Measurements from ENCODE around the gene SLC12A4. TPM values are rescaled to one million over a fixed set of nuclear protein-coding genes. Genes with fewer than 3 reads are reported as not detected.
A peak's percentile ranks its signal among the peaks of the same experiment; 100 is the strongest.

The SLC12A4 gene
- total and polyA plus RNA-seq, 10 donors: 4.6 to 68.5 (median 29.4) TPM

DNA sequence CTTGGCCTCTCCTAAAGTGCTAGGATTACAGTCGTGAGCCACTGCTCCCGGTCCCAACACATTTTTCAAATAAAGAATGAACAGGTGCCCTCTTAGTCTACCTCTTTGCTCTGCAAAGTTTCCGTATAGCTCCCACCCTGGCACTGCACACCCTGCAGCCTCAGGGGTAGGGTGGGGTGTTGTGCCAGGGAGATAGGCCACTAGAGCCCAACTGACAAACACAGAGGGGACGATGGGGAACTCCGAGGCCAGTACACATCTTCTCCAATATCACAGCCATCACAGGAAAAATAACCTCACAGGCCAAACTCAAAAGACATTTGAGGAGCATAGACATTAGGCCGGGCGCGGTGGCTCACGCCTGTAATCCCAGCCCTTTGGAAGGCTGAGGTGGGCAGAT lies 2.7 kb upstream of the SLC12A4 start:
- H3K9me3 ChIP-seq: no peaks in the 10 kb centered on the region
- DNase-seq: no peak
- intact Hi-C loops (cut with DNase I; ENCODE audit: low total_unique reads): no loop called here
- no peaks in the 10 kb centered on the region for H3K27me3 ChIP-seq (replicated peaks in 1 of 7)
- H3K36me3 ChIP-seq: no peaks in the 10 kb centered on the region
- peaks cover 16 to 31% (median 26%) of the 10 kb centered on the region in 6 donors for H3K4me1 ChIP-seq
- TF ChIP-seq POLR2A (IDR thresholded peaks at IDR 0.05) (no peak), POLR2AphosphoS5 (IDR thresholded peaks at IDR 0.05) (no peak)
- TF ChIP-seq, protein P1, sequence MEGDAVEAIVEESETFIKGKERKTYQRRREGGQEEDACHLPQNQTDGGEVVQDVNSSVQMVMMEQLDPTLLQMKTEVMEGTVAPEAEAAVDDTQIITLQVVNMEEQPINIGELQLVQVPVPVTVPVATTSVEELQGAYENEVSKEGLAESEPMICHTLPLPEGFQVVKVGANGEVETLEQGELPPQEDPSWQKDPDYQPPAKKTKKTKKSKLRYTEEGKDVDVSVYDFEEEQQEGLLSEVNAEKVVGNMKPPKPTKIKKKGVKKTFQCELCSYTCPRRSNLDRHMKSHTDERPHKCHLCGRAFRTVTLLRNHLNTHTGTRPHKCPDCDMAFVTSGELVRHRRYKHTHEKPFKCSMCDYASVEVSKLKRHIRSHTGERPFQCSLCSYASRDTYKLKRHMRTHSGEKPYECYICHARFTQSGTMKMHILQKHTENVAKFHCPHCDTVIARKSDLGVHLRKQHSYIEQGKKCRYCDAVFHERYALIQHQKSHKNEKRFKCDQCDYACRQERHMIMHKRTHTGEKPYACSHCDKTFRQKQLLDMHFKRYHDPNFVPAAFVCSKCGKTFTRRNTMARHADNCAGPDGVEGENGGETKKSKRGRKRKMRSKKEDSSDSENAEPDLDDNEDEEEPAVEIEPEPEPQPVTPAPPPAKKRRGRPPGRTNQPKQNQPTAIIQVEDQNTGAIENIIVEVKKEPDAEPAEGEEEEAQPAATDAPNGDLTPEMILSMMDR (IDR thresholded peaks at IDR 0.05 in 8 of 11, conservative IDR thresholded peaks at IDR 0.05 in 3 of 11): no peak
- WGBS, 5 donors: 93 to 96% (median 96%) methylated on average over 9 of the region's 9 CpGs
- no peak overlapping the region for H3K27ac ChIP-seq
- no peak overlapping the region for H3K4me3 ChIP-seq

DNA sequence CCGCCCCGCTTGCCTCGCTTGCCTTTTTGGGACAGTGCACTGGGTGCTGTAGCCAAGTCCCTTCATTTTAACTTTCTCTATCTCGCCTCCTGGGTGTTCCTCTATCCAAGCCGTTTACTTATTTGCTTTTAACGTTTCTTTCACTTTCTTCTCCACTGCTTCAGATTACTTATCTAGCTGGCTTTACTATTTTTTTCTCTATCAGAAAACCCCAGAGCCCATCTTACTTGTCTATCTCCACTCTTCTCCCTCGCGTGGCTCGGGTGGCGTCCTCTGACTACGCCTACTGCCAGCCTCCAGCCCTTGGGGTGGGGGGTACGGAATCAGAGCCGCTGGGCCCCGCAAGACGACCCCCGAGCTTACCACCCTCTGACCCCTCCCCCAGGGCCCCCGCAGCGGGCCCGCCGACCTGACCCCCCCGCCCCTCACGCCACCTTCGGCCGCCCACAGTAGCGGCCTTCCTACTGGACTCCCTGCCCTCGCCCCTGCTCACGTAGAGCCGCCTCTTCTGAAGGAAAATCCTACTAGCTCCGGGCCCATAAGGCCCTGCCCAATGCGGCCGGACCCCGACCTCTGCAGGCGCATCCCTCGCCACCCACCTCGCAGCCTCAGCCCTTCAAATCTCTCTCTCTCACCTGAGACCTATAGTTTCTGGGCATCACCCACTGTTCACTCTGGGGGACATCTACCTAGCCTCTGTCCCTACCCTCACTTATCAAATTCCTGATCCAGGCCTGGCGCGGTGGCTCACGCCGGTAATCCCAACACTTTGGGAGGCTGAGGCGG lies 1.0 kb upstream of the SLC12A4 start:
- peak overlapping the region; percentile 84 to 92 (median 88) for H3K27ac ChIP-seq
- no peaks in the 10 kb centered on the region for H3K36me3 ChIP-seq
- intact Hi-C loops (cut with DNase I; ENCODE audit: low total_unique reads): no loop called here
- no peaks in the 10 kb centered on the region for H3K9me3 ChIP-seq
- peak overlapping the region; percentile 66 to 96 (median 84) for H3K4me3 ChIP-seq
- TF ChIP-seq, protein P1 (IDR thresholded peaks at IDR 0.05 in 8 of 11, conservative IDR thresholded peaks at IDR 0.05 in 3 of 11): no peak
- TF ChIP-seq POLR2AphosphoS5 (IDR thresholded peaks at IDR 0.05): no peak
- no peak for TF ChIP-seq POLR2A (IDR thresholded peaks at IDR 0.05)
- H3K4me1 ChIP-seq: peaks cover 23 to 48% (median 36%) of the 10 kb centered on the region in 6 donors
- 49 to 52% (median 51%) methylated on average over 40 of the region's 40 CpGs for WGBS, 5 donors
- peak; percentile 74 for DNase-seq
- no peaks in the 10 kb centered on the region for H3K27me3 ChIP-seq (replicated peaks in 1 of 7)

DNA sequence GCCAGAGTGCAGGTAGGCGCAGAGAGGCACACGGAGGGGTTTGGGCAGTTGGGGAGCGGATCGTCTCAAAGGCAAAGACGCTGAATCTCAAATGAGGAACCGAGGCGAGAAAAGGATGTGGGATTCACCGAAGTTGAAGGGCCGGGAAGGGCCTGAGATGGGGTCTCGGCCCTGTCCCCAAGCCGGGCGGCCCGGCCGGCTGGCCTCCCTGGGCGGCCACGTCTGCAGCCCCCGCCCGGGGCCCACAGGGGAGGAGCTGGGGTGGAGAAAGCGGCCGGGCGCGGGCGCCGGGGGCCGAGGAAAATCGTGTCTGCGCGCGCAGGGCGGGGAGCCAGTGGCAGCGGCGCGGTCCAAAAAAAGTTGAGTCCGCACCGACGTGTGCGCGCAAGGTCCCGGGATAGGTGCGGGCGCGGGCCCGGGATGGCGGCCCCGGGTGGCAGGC lies 458 bp downstream of the SLC12A4 start:
- H3K4me1 ChIP-seq: peaks cover 30 to 62% (median 46%) of the 10 kb centered on the region in 6 donors

More for the DNA sequence above, 458 bp downstream of the SLC12A4 start:
- intact Hi-C loops (cut with DNase I; ENCODE audit: low total_unique reads): no loop called here
- no peaks in the 10 kb centered on the region for H3K27me3 ChIP-seq (replicated peaks in 1 of 7)
- 0 to 1% (median 1%) methylated on average over 13 to 45 of the region's 45 CpGs for WGBS, 5 donors
- H3K27ac ChIP-seq: peak overlapping the region; percentile 84 to 92 (median 88)
- no peak for DNase-seq
- no peaks in the 10 kb centered on the region for H3K9me3 ChIP-seq
- peak overlapping the region; percentile 66 to 96 (median 84) for H3K4me3 ChIP-seq
- H3K36me3 ChIP-seq: peaks cover 0 to 7% (median 2%) of the 10 kb centered on the region in 6 donors
- TF ChIP-seq, protein P1 (IDR thresholded peaks at IDR 0.05 in 8 of 11, conservative IDR thresholded peaks at IDR 0.05 in 3 of 11): no peak
- TF ChIP-seq POLR2AphosphoS5 (IDR thresholded peaks at IDR 0.05) (no peak), POLR2A (IDR thresholded peaks at IDR 0.05) (no peak)

Data from spleen (tissue), 11 donors.